HepG2 (cell line): ENCODE results near the gene ABHD6.

Experiments
- ISX ChIP-seq: sonication (generic); formaldehyde crosslinking; conservative IDR thresholded peaks from 2 replicates; pipeline ENCODE4 v1.5.0; 2020; ENCODE audit warnings: missing genetic modification reagents
- RFX5 ChIP-seq: IDR thresholded peaks from 2 replicates; pipeline ENCODE4 v1.6.1; 2011; ENCODE audit warnings: low read depth, low read length, improper control_type of control experiment
- TF ChIP-seq, protein P1 (sequence below): sonication (generic); formaldehyde crosslinking; conservative IDR thresholded peaks from 2 replicates; pipeline ENCODE4 v1.8.1; 2023; ENCODE audit warnings: missing genetic modification reagents
- TF ChIP-seq, protein P2 (sequence below): sonication (generic); formaldehyde crosslinking; IDR thresholded peaks from 2 replicates; pipeline ENCODE4 v1.5.0; 2020; ENCODE audit warnings: missing genetic modification reagents

DNA sequence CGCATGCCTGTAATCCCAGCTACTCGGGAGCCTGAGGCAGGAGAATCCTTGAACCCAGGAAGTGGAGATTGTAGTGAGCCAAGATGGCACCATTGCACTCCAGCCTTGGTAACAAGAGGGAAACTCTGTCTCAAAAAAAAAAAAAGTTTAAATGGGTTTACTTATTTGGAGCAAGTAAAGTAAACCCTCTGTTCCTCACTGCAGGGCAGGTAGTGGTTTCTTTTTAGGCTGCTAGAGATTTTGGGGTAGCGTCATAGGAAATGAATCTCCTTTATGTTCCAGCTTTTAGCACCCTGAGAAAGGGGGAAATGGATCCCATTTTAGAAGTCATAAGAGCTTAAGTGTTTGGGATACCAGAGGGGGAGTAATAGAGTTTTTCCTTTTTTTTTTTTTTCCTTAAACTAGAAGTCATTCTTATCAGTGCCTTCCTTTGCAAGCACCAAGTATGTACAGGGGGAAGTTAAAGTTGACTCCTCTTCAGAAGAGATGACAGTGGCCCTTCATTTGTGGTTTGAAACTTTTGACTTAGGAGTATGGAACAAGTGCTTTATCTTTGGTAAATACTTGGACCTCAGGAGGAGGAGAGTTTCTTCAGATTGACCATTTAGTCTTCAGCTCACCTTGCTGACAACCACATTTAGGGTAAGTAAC lies 103.1 kb downstream of the ABHD6 start:
- TF ChIP-seq, protein P1, sequence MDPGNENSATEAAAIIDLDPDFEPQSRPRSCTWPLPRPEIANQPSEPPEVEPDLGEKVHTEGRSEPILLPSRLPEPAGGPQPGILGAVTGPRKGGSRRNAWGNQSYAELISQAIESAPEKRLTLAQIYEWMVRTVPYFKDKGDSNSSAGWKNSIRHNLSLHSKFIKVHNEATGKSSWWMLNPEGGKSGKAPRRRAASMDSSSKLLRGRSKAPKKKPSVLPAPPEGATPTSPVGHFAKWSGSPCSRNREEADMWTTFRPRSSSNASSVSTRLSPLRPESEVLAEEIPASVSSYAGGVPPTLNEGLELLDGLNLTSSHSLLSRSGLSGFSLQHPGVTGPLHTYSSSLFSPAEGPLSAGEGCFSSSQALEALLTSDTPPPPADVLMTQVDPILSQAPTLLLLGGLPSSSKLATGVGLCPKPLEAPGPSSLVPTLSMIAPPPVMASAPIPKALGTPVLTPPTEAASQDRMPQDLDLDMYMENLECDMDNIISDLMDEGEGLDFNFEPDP (CRISPR knock-in tag), result no peak
- no peak for TF ChIP-seq ISX (CRISPR knock-in tag)
- TF ChIP-seq, protein P2, sequence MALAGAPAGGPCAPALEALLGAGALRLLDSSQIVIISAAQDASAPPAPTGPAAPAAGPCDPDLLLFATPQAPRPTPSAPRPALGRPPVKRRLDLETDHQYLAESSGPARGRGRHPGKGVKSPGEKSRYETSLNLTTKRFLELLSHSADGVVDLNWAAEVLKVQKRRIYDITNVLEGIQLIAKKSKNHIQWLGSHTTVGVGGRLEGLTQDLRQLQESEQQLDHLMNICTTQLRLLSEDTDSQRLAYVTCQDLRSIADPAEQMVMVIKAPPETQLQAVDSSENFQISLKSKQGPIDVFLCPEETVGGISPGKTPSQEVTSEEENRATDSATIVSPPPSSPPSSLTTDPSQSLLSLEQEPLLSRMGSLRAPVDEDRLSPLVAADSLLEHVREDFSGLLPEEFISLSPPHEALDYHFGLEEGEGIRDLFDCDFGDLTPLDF (CRISPR knock-in tag), result no peak
- TF ChIP-seq RFX5, result no peak
